H1 (cell line): ENCODE results near the gene C22orf23. TPM values are rescaled to one million over a fixed set of nuclear protein-coding genes. Genes with fewer than 3 reads are reported as not detected.

Experiments used
- CTCF ChIA-PET: fragments of 300-600 bp; sonication (Branson Sonifier 250); formaldehyde crosslinking; loops from one replicate; lab custom pipeline; 2021; ENCODE audit not compliant: partially characterized antibody; lab: Charles Lee
- POLR2A ChIA-PET: fragments of 300-600 bp; sonication (Branson Sonifier 250); formaldehyde crosslinking; loops from one replicate; lab custom pipeline; 2021; ENCODE audit warnings: inconsistent platforms; ENCODE audit not compliant: partially characterized antibody; lab: Charles Lee
- DNase-seq, 2 experiments: peaks; one replicate each; pipeline versions ENCODE4 v3.0.0 to v3.0.0-alpha.2; 2010 to 2022; ENCODE audit warnings: low spot score in 2 of 2, low read depth in 1 of 2, mixed read lengths in 1 of 2
- FAIRE-seq: peaks from 2 replicates; lab custom pipeline; 2011; peaks lifted over from hg19 to GRCh38; lab: Jason Lieb, UNC
- H2AFZ ChIP-seq: 2 replicates; pipeline ENCODE4 v1.8.1; 2012; ENCODE audit warnings: low read length, inconsistent platforms
- H2AK5ac ChIP-seq: 2 replicates; pipeline ENCODE4 v1.6.1; 2013; ENCODE audit warnings: low read depth, low read length
- H2BK120ac ChIP-seq: replicated peaks from 2 replicates; pipeline ENCODE3; 2013; ENCODE audit warnings: low read depth, low read length, inconsistent platforms
- H2BK12ac ChIP-seq: 2 replicates; pipeline ENCODE4 v1.6.1; 2013; ENCODE audit warnings: low read depth, low read length
- H2BK15ac ChIP-seq: 2 replicates; pipeline ENCODE4 v1.6.1; 2013; ENCODE audit warnings: low read length
- H2BK20ac ChIP-seq: 2 replicates; pipeline ENCODE4 v1.6.1; 2013; ENCODE audit warnings: low read length
- H2BK5ac ChIP-seq: 2 replicates; pipeline ENCODE4 v1.6.1; 2013; ENCODE audit warnings: low read depth, low read length
- H3K14ac ChIP-seq: 2 replicates; pipeline ENCODE4 v1.6.1; 2013; ENCODE audit warnings: inconsistent platforms; ENCODE audit not compliant: insufficient read length
- H3K18ac ChIP-seq: 2 replicates; pipeline ENCODE4 v1.6.1; 2013; ENCODE audit warnings: low read length; ENCODE audit errors: extremely low read depth
- H3K23ac ChIP-seq: 2 replicates; pipeline ENCODE4 v1.6.1; 2013; ENCODE audit warnings: inconsistent platforms; ENCODE audit not compliant: insufficient read length
- H3K23me2 ChIP-seq: 2 replicates; pipeline ENCODE4 v1.6.1; 2013; ENCODE audit warnings: low read depth, low read length
- H3K27ac ChIP-seq: 2 replicates; pipeline ENCODE4 v1.6.1; 2011; ENCODE audit warnings: low read depth, low read length, inconsistent platforms
- H3K27me3 ChIP-seq, 4 experiments: replicated peaks in 1 of 4; 1 replicate in 1 of 4; 2 replicates in 3 of 4; pipeline versions ENCODE4 v1.6.1 to v1.8.1; 2011 to 2013; ENCODE audit warnings: low read length in 3 of 4, mild to moderate bottlenecking in 3 of 4, inconsistent platforms in 2 of 4, mixed read lengths in 2 of 4, moderate library complexity in 1 of 4; ENCODE audit not compliant: control insufficient read depth in 3 of 4, insufficient read depth in 3 of 4; ENCODE audit errors: extremely low read depth in 1 of 4
- H3K36me3 ChIP-seq, 4 experiments: 2 replicates each; pipeline versions ENCODE4 v1.6.1 to v1.8.1; 2011 to 2013; ENCODE audit warnings: mild to moderate bottlenecking in 4 of 4, low read length in 3 of 4, moderate library complexity in 2 of 4, control low read depth in 1 of 4, inconsistent platforms in 1 of 4; ENCODE audit not compliant: insufficient read depth in 4 of 4, control insufficient read depth in 2 of 4
- H3K4ac ChIP-seq: replicated peaks from 2 replicates; pipeline ENCODE3; 2013; ENCODE audit warnings: low read length, low read depth, mixed read lengths, inconsistent platforms; ENCODE audit not compliant: insufficient read length
- H3K4me1 ChIP-seq, 4 experiments: replicated peaks in 1 of 4; 1 replicate in 1 of 4; 2 replicates in 3 of 4; pipeline versions ENCODE4 v1.6.1 to v1.8.1; 2011 to 2013; ENCODE audit warnings: low read length in 3 of 4, inconsistent platforms in 2 of 4, mixed read lengths in 1 of 4; ENCODE audit not compliant: insufficient read depth in 4 of 4, control insufficient read depth in 3 of 4
- H3K4me2 ChIP-seq, 2 experiments: 2 replicates each; pipeline versions ENCODE4 v1.6.1 to v1.8.1; 2011 to 2013; ENCODE audit warnings: low read depth in 2 of 2, low read length in 2 of 2, control low read depth in 1 of 2, inconsistent platforms in 1 of 2, mild to moderate bottlenecking in 1 of 2; ENCODE audit not compliant: insufficient read depth in 1 of 2
- H3K4me3 ChIP-seq, 4 experiments: fragments of 200-600, 300-600 bp in 1 of 4; sonication (generic), shearing (Covaris generic), sonication (Bioruptor Twin) in 1 of 4; 2 replicates each; pipeline versions ENCODE4 v1.5.1 to v1.8.1; 2011 to 2016; ENCODE audit warnings: low read length in 4 of 4, low read depth in 3 of 4, control low read depth in 2 of 4, inconsistent platforms in 2 of 4, mild to moderate bottlenecking in 2 of 4, mixed read lengths in 1 of 4, moderate library complexity in 1 of 4; ENCODE audit not compliant: insufficient read depth in 2 of 4; ENCODE audit errors: extremely low read depth in 1 of 4
- H3K56ac ChIP-seq: replicated peaks from 2 replicates; pipeline ENCODE3; 2013; ENCODE audit warnings: low read depth, mild to moderate bottlenecking, mixed read lengths, low read length, inconsistent platforms; ENCODE audit not compliant: insufficient read length
- H3K79me1 ChIP-seq: 2 replicates; pipeline ENCODE4 v1.6.1; 2013; ENCODE audit warnings: low read depth, low read length, control low read depth
- H3K79me2 ChIP-seq, 2 experiments: 2 replicates each; pipeline versions ENCODE4 v1.6.1 to v1.8.1; 2012 to 2013; ENCODE audit warnings: low read length in 2 of 2, mild to moderate bottlenecking in 2 of 2, inconsistent platforms in 1 of 2; ENCODE audit not compliant: insufficient read depth in 2 of 2, control insufficient read depth in 1 of 2
- H3K9ac ChIP-seq, 4 experiments: replicated peaks in 1 of 4; 1 replicate in 1 of 4; 2 replicates in 3 of 4; pipeline versions ENCODE4 v1.6.1 to v1.8.1; 2011 to 2013; ENCODE audit warnings: low read depth in 3 of 4, low read length in 3 of 4, control low read depth in 2 of 4, mild to moderate bottlenecking in 2 of 4, moderate library complexity in 2 of 4, inconsistent platforms in 1 of 4; ENCODE audit errors: extremely low read depth in 1 of 4
- H3K9me3 ChIP-seq, 2 experiments: 2 replicates each; pipeline versions ENCODE4 v1.6.1 to v1.8.1; 2012 to 2013; ENCODE audit warnings: mild to moderate bottlenecking in 2 of 2, moderate library complexity in 2 of 2, control low read depth in 1 of 2, inconsistent platforms in 1 of 2, low read depth in 1 of 2, low read length in 1 of 2, mixed read lengths in 1 of 2; ENCODE audit not compliant: insufficient read depth in 2 of 2
- H4K20me1 ChIP-seq, 2 experiments: replicated peaks in 1 of 2; 2 replicates each; pipeline versions ENCODE3 to v1.8.1; 2011 to 2013; ENCODE audit warnings: inconsistent platforms in 2 of 2, low read length in 2 of 2, mild to moderate bottlenecking in 1 of 2; ENCODE audit not compliant: insufficient read depth in 2 of 2, control insufficient read depth in 1 of 2
- H4K5ac ChIP-seq: 2 replicates; pipeline ENCODE4 v1.6.1; 2013; ENCODE audit warnings: low read length, low read depth, mixed read lengths, inconsistent platforms; ENCODE audit not compliant: insufficient read length
- H4K8ac ChIP-seq: 2 replicates; pipeline ENCODE4 v1.8.0; 2013; ENCODE audit warnings: mild to moderate bottlenecking, moderate library complexity, low read length, inconsistent platforms; ENCODE audit not compliant: insufficient read depth; ENCODE audit errors: extremely low read depth
- H4K91ac ChIP-seq: replicated peaks from 2 replicates; pipeline ENCODE3; 2013; ENCODE audit warnings: low read length, mixed read lengths, inconsistent platforms; ENCODE audit not compliant: insufficient read length
- BACH1 ChIP-seq: IDR thresholded peaks from 2 replicates; pipeline ENCODE4 v1.6.1; 2012; ENCODE audit warnings: low read length, improper control_type of control experiment
- HDAC6 ChIP-seq: IDR thresholded peaks from one replicate; pipeline ENCODE4 v1.7.1; 2012; ENCODE audit warnings: low read depth, mild to moderate bottlenecking, inconsistent platforms, low read length, moderate library complexity
- KDM1A ChIP-seq: fragments of 200-600, 300-600 bp; sonication (generic); IDR thresholded peaks from 2 replicates; pipeline ENCODE4 v1.7.1; 2016; ENCODE audit warnings: mild to moderate bottlenecking, low read length, borderline replicate concordance
- RXRA ChIP-seq: IDR thresholded peaks from 2 replicates; pipeline ENCODE4 v1.6.1; 2011; ENCODE audit warnings: low read depth, mild to moderate bottlenecking, low read length, moderate library complexity; ENCODE audit not compliant: insufficient read depth
- WGBS, 2 experiments: shearing (Covaris generic) in 1 of 2; methylation state at CpG; one replicate each; pipeline versions ENCODE4 v1.1.6 to v1.1.7; 2013 to 2015; ENCODE audit warnings: low lambda C conversion rate in 2 of 2, mixed read lengths in 2 of 2, inconsistent platforms in 1 of 2, low coverage in 1 of 2, missing lambda C conversion rate in 1 of 2; ENCODE audit not compliant: insufficient replicate concordance in 2 of 2, insufficient coverage in 1 of 2, insufficient read length in 1 of 2; ENCODE audit errors: extremely low coverage in 1 of 2, missing lambda C conversion rate in 1 of 2; 5-methylcytosine and 5-hydroxymethylcytosine counted together
- polyA plus RNA-seq, 7 experiments: library from polyadenylated mRNA; depleted of rRNA in 3 of 7; stranded (reverse) in 5 of 7; unstranded in 2 of 7; fragments of >200 nt in 5 of 7; fragments of 200-250 nt in 2 of 7; gene quantifications; 1 replicate in 5 of 7; 2 replicates in 1 of 7; 4 replicates in 1 of 7; pipeline versions ENCODE4 v1.2.1 to v1.2.3, GENCODE V29; 2011 to 2013; ENCODE audit warnings: missing spikeins in 2 of 7, mixed read lengths in 2 of 7
- total RNA-seq: library from RNA; stranded (reverse); fragmentation: NEBNext Ultra II Directional; extraction: Animal tissue kit (Norgen Biotek cat#: 25700); gene quantifications from 2 replicates; pipeline ENCODE4 v1.2.1, GENCODE V29; 2021

Gene C22orf23
- total and polyA plus RNA-seq, 2 of the 8 experiments (the other 6 are each of a cell fraction or from before 2014, with no cell fraction given) = 0.50 to 0.54 TPM

DNA sequence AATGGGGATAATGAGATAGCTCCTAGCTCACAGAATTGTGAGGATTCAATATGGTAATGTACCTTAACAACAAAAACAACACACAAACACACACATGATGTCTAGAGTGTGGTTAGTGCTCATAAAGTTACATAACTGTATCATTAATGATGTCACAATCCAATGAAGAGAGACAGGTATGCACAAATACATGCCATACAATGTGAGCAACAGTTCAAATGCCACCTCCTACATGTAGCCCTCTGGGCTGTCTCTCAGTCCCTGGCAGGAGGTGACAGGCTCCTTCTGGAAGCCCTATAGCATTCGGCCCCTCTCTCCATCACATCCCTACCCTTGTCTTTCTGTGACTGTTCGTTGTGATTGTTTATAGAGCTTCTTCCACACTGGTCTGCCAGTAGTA, 55.6 kb downstream of the C22orf23 start:
- TF ChIP-seq HDAC6 = no peak
- no peak for TF ChIP-seq BACH1
- no peak for TF ChIP-seq KDM1A
- no peak for TF ChIP-seq RXRA
- TF ChIP-seq, all 59 proteins: peak for 0
- Histone ChIP-seq H3K4me3 (no peak overlapping the region), H3K27me3 (no peaks in the 10 kb centered on the region), H3K36me3 (no peaks in the 10 kb centered on the region; a peak in 2 of 8 replicates), H4K8ac (no peak overlapping the region), H3K14ac (no peak overlapping the region), H3K4ac (peak overlapping the region; percentile 70), H3K9ac (no peak overlapping the region), H3K79me1 (no peaks in the 10 kb centered on the region), H2AK5ac (0 out of 2 replicates have a peak overlapping the region, but pooled peaks have one; percentile 47), H3K56ac (no peak overlapping the region), H3K23me2 (no peaks in the 10 kb centered on the region), H2BK15ac (no peak overlapping the region), H3K4me2 (no peak overlapping the region), H2BK120ac (peak overlapping the region; percentile 24), H3K23ac (no peak overlapping the region), H2BK5ac (peak overlapping the region; percentile 84; the same call in 1 of the 2 replicates), H4K91ac (peak overlapping the region; percentile 50), H2AFZ (no peak overlapping the region), H3K4me1 (peaks cover 16 to 24% (median 20%) of the 10 kb centered on the region in 4 experiments), H3K9me3 (no peaks in the 10 kb centered on the region), H2BK12ac (peak overlapping the region; percentile 2; the same call in 1 of the 2 replicates), H3K79me2 (no peaks in the 10 kb centered on the region), H4K5ac (no peak overlapping the region), H2BK20ac (peak overlapping the region; percentile 1; the same call in 1 of the 2 replicates), H4K20me1 (no peaks in the 10 kb centered on the region), H3K18ac (peak overlapping the region; percentile 19; the same call in 1 of the 2 replicates), H3K27ac (no peak overlapping the region)
- FAIRE-seq = no peak
- 79% methylated on average over 2 of the region's 2 CpGs; no CpG with 5 or more reads in 1 of the 2 experiments for WGBS, 2 experiments
- ChIA-PET POLR2A (interaction anchor here (0.7 to 9.8 kb wide), 12 partner anchors 11 to 93 kb away, joined by 3 to 150 read pairs (median 5); partner anchors contain the start of gene MICALL1), CTCF (interaction anchor here (1.0 to 15.4 kb wide), 12 partner anchors 8 to 353 kb away, joined by 3 to 158 read pairs (median 6); partner anchors contain the start of genes ANKRD54 and MICALL1)
- no peak for DNase-seq
